ENCODE data around the gene ANKRD13C. TPM values are rescaled to one million over a fixed set of nuclear protein-coding genes. Genes with fewer than 3 reads are reported as not detected.

Gene ANKRD13C
- total and polyA plus RNA-seq, 10 donors = 7.4 to 27.7 (median 20.7) TPM

DNA sequence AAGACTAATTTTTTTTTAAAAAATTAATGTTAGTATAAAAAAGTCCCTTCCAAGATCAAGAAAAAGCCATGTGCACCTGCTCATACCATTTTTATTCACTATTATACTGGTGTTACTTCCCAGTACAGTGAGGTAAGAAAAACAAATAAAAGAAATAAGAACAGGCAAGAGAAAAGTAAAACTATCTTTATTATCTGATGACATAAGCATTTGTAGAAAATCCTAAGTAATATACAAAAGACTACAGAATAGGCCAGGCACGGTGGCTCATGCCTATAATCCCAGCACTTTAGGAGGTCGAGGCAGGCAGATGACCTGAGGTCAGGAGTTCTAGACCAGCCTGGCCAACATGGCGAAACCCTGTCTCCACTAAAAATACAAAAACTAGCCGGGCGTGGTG is 68.1 kb downstream of the ANKRD13C start:
- WGBS, 5 donors = 74 to 96% (median 93%) methylated on average over 5 of the region's 5 CpGs
- DNase-seq = no peak
- intact Hi-C loops (cut with DNase I; ENCODE audit: low total_unique reads) = no loop called here
- H3K4me3 ChIP-seq = no peak overlapping the region
- peaks cover 0 to 69% (median 17%) of the 10 kb centered on the region in 6 donors for H3K36me3 ChIP-seq
- no peaks in the 10 kb centered on the region for H3K4me1 ChIP-seq
- H3K9me3 ChIP-seq = no peaks in the 10 kb centered on the region
- TF ChIP-seq POLR2A (IDR thresholded peaks at IDR 0.05) (no peak), POLR2AphosphoS5 (IDR thresholded peaks at IDR 0.05) (no peak)
- TF ChIP-seq, protein P1, sequence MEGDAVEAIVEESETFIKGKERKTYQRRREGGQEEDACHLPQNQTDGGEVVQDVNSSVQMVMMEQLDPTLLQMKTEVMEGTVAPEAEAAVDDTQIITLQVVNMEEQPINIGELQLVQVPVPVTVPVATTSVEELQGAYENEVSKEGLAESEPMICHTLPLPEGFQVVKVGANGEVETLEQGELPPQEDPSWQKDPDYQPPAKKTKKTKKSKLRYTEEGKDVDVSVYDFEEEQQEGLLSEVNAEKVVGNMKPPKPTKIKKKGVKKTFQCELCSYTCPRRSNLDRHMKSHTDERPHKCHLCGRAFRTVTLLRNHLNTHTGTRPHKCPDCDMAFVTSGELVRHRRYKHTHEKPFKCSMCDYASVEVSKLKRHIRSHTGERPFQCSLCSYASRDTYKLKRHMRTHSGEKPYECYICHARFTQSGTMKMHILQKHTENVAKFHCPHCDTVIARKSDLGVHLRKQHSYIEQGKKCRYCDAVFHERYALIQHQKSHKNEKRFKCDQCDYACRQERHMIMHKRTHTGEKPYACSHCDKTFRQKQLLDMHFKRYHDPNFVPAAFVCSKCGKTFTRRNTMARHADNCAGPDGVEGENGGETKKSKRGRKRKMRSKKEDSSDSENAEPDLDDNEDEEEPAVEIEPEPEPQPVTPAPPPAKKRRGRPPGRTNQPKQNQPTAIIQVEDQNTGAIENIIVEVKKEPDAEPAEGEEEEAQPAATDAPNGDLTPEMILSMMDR (IDR thresholded peaks at IDR 0.05 in 8 of 11, conservative IDR thresholded peaks at IDR 0.05 in 3 of 11) = no peak
- H3K27me3 ChIP-seq (replicated peaks in 1 of 7) = no peaks in the 10 kb centered on the region
- H3K27ac ChIP-seq = no peak overlapping the region

DNA sequence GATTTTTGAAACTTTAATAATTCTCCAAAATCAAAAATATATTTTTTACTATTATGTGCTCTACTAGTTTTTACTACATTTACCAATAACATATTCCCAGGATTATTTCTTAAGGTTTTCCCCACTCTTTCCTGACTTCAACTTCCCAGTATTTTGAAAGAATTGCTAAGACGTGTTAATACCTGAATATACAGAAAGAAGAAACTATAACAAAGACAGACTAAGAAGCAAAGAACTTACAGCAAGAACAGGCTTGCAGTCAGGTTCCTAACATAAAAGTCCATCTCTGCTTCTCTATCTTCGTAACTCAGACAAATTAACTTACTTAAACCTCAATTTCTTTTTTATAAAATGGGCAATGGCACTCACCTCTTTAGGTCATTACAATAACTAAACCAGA is 70.2 kb downstream of the ANKRD13C start:
- no peak for TF ChIP-seq POLR2A (IDR thresholded peaks at IDR 0.05)
- no peak for TF ChIP-seq POLR2AphosphoS5 (IDR thresholded peaks at IDR 0.05)
- TF ChIP-seq, protein P1 (IDR thresholded peaks at IDR 0.05 in 8 of 11, conservative IDR thresholded peaks at IDR 0.05 in 3 of 11) = no peak
- Histone ChIP-seq H3K27ac (no peak overlapping the region), H3K4me3 (no peak overlapping the region), H3K9me3 (no peaks in the 10 kb centered on the region), H3K27me3 (replicated peaks in 1 of 7) (no peaks in the 10 kb centered on the region), H3K4me1 (no peaks in the 10 kb centered on the region), H3K36me3 (peaks cover 0 to 67% (median 2%) of the 10 kb centered on the region in 6 donors)
- 87 to 96% (median 93%) methylated on average over 2 of the region's 2 CpGs for WGBS, 5 donors
- intact Hi-C loops (cut with DNase I; ENCODE audit: low total_unique reads) = no loop called here
- DNase-seq = no peak

DNA sequence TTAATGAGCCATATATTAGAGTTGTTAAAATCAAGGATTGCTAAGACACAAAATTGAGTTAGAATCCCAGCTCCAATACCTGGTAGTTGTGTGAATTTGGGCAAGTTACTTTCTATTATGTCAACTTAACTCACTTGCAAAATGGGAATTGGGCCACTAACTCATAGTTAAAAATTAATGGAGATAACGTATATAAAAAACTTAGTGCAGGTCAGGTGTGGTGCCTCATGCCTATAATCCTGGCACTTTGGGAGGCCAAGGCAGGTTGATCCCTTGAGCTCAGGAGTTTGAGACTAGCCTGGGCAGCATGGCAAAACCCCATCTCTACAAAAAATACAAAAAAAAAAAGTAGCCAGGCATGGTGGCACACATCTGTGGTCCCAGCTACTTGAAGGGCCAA is 75.8 kb downstream of the ANKRD13C start:
- no peaks in the 10 kb centered on the region for H3K4me1 ChIP-seq
- no peaks in the 10 kb centered on the region for H3K27me3 ChIP-seq (replicated peaks in 1 of 7)
- TF ChIP-seq, protein P1 (IDR thresholded peaks at IDR 0.05 in 8 of 11, conservative IDR thresholded peaks at IDR 0.05 in 3 of 11) = no peak
- TF ChIP-seq POLR2A (IDR thresholded peaks at IDR 0.05) (no peak), POLR2AphosphoS5 (IDR thresholded peaks at IDR 0.05) (no peak)
- no peaks in the 10 kb centered on the region for H3K9me3 ChIP-seq
- intact Hi-C loops (cut with DNase I; ENCODE audit: low total_unique reads) = no loop called here
- DNase-seq = no peak
- 90 to 100% (median 92%) methylated on average over 1 of the region's 1 CpG for WGBS, 5 donors
- H3K4me3 ChIP-seq = no peak overlapping the region
- no peak overlapping the region for H3K27ac ChIP-seq
- H3K36me3 ChIP-seq = peaks cover 0 to 88% (median 18%) of the 10 kb centered on the region in 6 donors

DNA sequence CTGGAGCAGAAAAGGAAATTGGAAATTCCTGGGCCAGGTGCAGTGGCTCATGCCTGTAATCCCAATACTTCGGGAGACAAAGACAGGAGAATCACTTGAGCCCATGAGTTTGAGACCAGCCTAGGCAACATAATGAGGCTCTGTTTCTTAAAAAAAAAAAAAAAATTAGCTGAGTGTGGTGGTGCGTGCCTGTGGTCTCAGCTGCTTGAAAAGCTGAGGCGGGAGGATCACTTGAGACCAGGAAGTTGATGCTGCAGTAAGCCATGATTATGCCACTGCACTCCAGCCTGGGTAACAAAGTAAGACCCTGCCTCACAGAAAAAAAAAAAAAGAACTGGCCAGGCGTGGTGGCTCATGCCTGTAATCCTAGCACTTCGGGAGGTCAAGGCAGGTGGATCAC is 76.6 kb downstream of the ANKRD13C start:
- no peak for TF ChIP-seq POLR2A (IDR thresholded peaks at IDR 0.05)
- TF ChIP-seq POLR2AphosphoS5 (IDR thresholded peaks at IDR 0.05) = no peak
- TF ChIP-seq, protein P1 (IDR thresholded peaks at IDR 0.05 in 8 of 11, conservative IDR thresholded peaks at IDR 0.05 in 3 of 11) = no peak
- Histone ChIP-seq H3K27ac (no peak overlapping the region), H3K9me3 (no peaks in the 10 kb centered on the region), H3K4me1 (no peaks in the 10 kb centered on the region), H3K27me3 (replicated peaks in 1 of 7) (no peaks in the 10 kb centered on the region), H3K36me3 (peaks cover 0 to 89% (median 17%) of the 10 kb centered on the region in 6 donors), H3K4me3 (no peak overlapping the region)
- no peak for DNase-seq
- intact Hi-C loops (cut with DNase I; ENCODE audit: low total_unique reads) = no loop called here
- WGBS, 5 donors = 83 to 90% (median 87%) methylated on average over 5 of the region's 5 CpGs

Data from spleen (tissue), 11 donors.